Right lobe of liver (tissue), 6 donors: ENCODE measurements around the gene CDK12. TPM values are rescaled to one million over a fixed set of nuclear protein-coding genes. Genes with fewer than 3 reads are reported as not detected.

ENCODE experiments used
- ATAC-seq, 4 donors: fragments of 200-7000 bp; cut with Tn5 transposase; one replicate each; pipeline ENCODE4 v1.9.1; 2020; ENCODE audit warnings: mild to moderate bottlenecking in 4 of 4, moderate library complexity in 4 of 4
- DNase-seq, 3 donors: peaks; one replicate each; pipeline ENCODE4 v3.0.0-alpha.2; 2020
- H3K27ac ChIP-seq, 3 donors: fragments of 200-600 bp; one replicate each; pipeline ENCODE4 v1.8.0; 2022
- H3K27me3 ChIP-seq, 2 donors: fragments of 200-600 bp; one replicate each; pipeline ENCODE4 v1.8.0; 2022
- H3K36me3 ChIP-seq, 4 donors: fragments of 200-600 bp; sonication (generic) in 1 of 4; one replicate each; pipeline versions ENCODE4 v1.5.1 to v1.8.0; 2017 to 2022; ENCODE audit warnings: control low read depth in 1 of 4
- H3K4me1 ChIP-seq, 4 donors: fragments of 200-600 bp; sonication (generic) in 1 of 4; one replicate each; pipeline versions ENCODE4 v1.5.1 to v1.8.0; 2017 to 2022; ENCODE audit warnings: control low read depth in 1 of 4
- H3K4me3 ChIP-seq, 3 donors: fragments of 200-600 bp; one replicate each; pipeline ENCODE4 v1.8.0; 2022
- H3K9me3 ChIP-seq, 4 donors: fragments of 200-600 bp; sonication (generic) in 1 of 4; one replicate each; pipeline versions ENCODE4 v1.5.1 to v1.8.0; 2017 to 2022; ENCODE audit warnings: control low read depth in 1 of 4
- CTCF ChIP-seq, 4 donors: fragments of 200-600 bp in 3 of 4; fragments of 450-650 bp in 1 of 4; IDR thresholded peaks; one replicate each; pipeline versions ENCODE4 v1.5.1 to v1.8.0; 2016 to 2022; ENCODE audit warnings: antibody characterized with exemption in 4 of 4, mild to moderate bottlenecking in 2 of 4
- POLR2A ChIP-seq: fragments of 450-650 bp; IDR thresholded peaks from one replicate; pipeline ENCODE4 v1.6.1; 2017; ENCODE audit warnings: antibody characterized with exemption, mild to moderate bottlenecking
- WGBS: methylation state at CpG from one replicate; pipeline ENCODE4 v1.1.6; 2018; ENCODE audit warnings: low coverage, low lambda C conversion rate; ENCODE audit not compliant: insufficient coverage; ENCODE audit errors: missing lambda C conversion rate; 5-methylcytosine and 5-hydroxymethylcytosine counted together
- intact Hi-C, 2 donors: fragments of 100-400 bp; cut with DNase I; formaldehyde crosslinking; loops; one replicate each; pipeline versions ENCODE4 v1.11.2 to v1.14.1; 2022
- total RNA-seq, 6 experiments: library from RNA; depleted of rRNA in 2 of 6; stranded (reverse); fragments of >200 nt in 2 of 6; fragmentation: NEBNext Ultra II Directional in 3 of 6; extraction: Animal tissue kit (Norgen Biotek cat#: 25700) in 3 of 6; gene quantifications; one replicate each; pipeline versions ENCODE4 v1.1.0 to v1.2.4, GENCODE V29; 2016 to 2023
- donor health status: DM: no; HTN: yes; CAD: no.
- donor health status: DM: no; HTN: no; CAD: no.
- donor health status: DM: no; HTN: no; CAD: no.
- donor health status: DM: no; HTN: yes; CAD: no.
- donor health status: DM: no; HTN: yes; CAD: no.

The CDK12 gene
- total RNA-seq, 6 experiments from 2014 or later = 19.4 to 33.4 (median 30.4) TPM

DNA sequence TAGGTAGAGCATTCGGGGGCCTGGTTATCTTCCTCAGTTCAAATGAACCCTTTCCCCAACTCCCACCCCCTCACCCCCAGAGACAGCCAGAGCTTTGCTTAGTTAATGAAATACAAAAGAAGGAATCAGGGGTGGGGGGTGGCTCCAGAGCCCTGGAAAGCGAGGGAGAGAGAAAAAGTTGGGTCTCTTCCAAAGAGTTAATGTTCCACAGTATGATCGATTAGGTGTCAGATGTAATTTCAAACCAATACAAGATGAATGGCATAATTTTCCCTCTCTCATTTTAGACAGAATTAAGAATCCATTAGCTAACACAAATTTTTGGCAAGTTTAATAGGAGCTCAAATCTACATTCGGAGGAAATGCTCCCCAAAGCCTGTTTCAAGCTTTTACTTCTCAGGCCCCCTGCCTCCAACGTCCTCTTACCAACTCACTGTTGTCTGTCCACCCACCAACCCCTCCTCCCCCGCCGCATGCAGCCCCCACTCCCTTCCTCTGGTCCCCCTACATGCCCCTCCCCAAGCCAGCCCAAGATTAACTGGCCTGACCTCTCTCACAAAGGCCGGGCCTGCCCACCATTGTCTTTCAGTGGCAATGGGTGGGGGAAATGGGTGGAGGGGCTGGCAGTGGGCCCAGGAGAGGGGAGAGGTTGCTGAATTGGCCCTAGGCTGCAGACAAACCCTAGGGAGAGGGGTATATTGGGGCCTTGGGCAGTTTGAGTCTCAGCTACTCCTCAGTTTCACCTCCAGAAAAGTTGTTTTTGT lies 118.2 kb downstream of the CDK12 start:
- no peak for TF ChIP-seq CTCF (IDR thresholded peaks at IDR 0.05)
- no peak for TF ChIP-seq POLR2A
- no peak for DNase-seq
- 32% methylated on average over 8 of the region's 8 CpGs for WGBS
- H3K27me3 ChIP-seq = no peaks in the 10 kb centered on the region
- ATAC-seq = peak in 1 of 4 donors; percentile 24
- H3K9me3 ChIP-seq = no peaks in the 10 kb centered on the region
- H3K36me3 ChIP-seq = no peaks in the 10 kb centered on the region
- intact Hi-C loops = no loop called here
- H3K27ac ChIP-seq = no peak overlapping the region
- peaks cover 0 to 12% (median 2%) of the 10 kb centered on the region in 4 donors for H3K4me1 ChIP-seq
- H3K4me3 ChIP-seq = no peak overlapping the region

DNA sequence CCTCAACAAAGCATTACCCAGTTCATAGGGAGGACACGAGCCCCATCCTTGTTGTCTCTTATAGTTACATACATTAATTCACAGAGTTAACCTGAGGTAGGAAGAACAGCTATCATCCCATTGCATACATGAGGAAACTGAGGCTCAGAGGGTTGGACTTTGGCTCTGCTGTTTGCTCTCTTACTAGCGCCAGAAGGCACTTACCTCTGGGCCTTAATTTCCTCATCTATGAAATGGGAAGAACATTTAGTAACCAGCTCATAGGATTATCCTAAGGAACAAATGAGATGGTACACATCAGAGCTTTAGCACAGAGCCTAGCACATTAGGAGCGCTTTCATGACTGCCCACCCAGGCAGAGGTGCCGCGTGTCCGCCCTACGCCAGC lies 118.8 kb downstream of the CDK12 start:
- no peak overlapping the region for H3K4me3 ChIP-seq
- no peaks in the 10 kb centered on the region for H3K9me3 ChIP-seq
- DNase-seq = no peak
- peaks cover 0 to 12% (median 2%) of the 10 kb centered on the region in 4 donors for H3K4me1 ChIP-seq
- no peak for ATAC-seq
- 72% methylated on average over 3 of the region's 7 CpGs for WGBS
- no peaks in the 10 kb centered on the region for H3K36me3 ChIP-seq
- TF ChIP-seq CTCF (IDR thresholded peaks at IDR 0.05) = no peak
- no peak for TF ChIP-seq POLR2A
- intact Hi-C loops = no loop called here
- H3K27me3 ChIP-seq = no peaks in the 10 kb centered on the region
- H3K27ac ChIP-seq = no peak overlapping the region

- no peak for TF ChIP-seq POLR2A
- TF ChIP-seq CTCF (IDR thresholded peaks at IDR 0.05) = no peak
- no peaks in the 10 kb centered on the region for H3K36me3 ChIP-seq
- 87% methylated on average over 9 of the region's 20 CpGs for WGBS
- DNase-seq (no peak), ATAC-seq (no peak)
- no peaks in the 10 kb centered on the region for H3K9me3 ChIP-seq
- no peaks in the 10 kb centered on the region for H3K27me3 ChIP-seq
- H3K4me3 ChIP-seq = no peak overlapping the region
- H3K4me1 ChIP-seq = peaks cover 0 to 12% (median 2%) of the 10 kb centered on the region in 4 donors
- intact Hi-C loops = no loop called here
- no peak overlapping the region for H3K27ac ChIP-seq
These were observed 119.9 kb downstream of the CDK12 start for GRCh38 chr17:39581071-39581758.

DNA sequence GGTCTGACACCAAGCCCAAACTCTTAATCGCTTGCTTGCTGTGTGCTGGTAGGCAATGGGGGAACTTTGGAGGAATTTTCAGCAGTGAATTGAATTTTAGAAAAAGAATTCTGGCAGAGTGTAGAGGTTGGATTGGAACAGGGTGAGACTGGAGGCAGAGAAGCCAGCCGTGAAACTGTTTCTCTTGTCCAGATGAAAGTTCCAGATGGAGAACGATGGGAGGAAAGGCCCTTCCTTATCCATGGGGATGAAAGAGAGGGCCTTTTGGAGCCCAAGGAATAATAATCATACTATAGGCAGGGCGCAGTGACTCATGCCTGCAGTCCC lies 120.4 kb downstream of the CDK12 start:
- Histone ChIP-seq H3K9me3 (no peaks in the 10 kb centered on the region), H3K4me3 (no peak overlapping the region)
- intact Hi-C loops = no loop called here

More for the DNA sequence above, 120.4 kb downstream of the CDK12 start:
- no peak for TF ChIP-seq CTCF (IDR thresholded peaks at IDR 0.05)
- TF ChIP-seq POLR2A = no peak
- H3K27ac ChIP-seq = no peak overlapping the region
- H3K27me3 ChIP-seq = no peaks in the 10 kb centered on the region
- ATAC-seq (no peak), DNase-seq (no peak)
- H3K36me3 ChIP-seq = no peaks in the 10 kb centered on the region
- peaks cover 0 to 12% (median 2%) of the 10 kb centered on the region in 4 donors for H3K4me1 ChIP-seq
- WGBS = 88% methylated on average over 2 of the region's 4 CpGs
